Lung (tissue), 12 donors: ENCODE measurements around the gene QRSL1. TPM values are rescaled to one million over a fixed set of nuclear protein-coding genes. Genes with fewer than 3 reads are reported as not detected.

Source experiments
- ATAC-seq: fragments of 200-7000 bp; cut with Tn5 transposase; one replicate; pipeline ENCODE4 v1.9.1; 2020; ENCODE audit warnings: moderate number of reproducible peaks; ENCODE audit not compliant: insufficient read depth, low FRiP score
- DNase-seq, 3 donors: peaks; one replicate each; pipeline ENCODE4 v3.0.0-alpha.2; 2013 to 2017
- H3K27ac ChIP-seq, 2 donors: one replicate each; pipeline ENCODE4 v1.5.1; 2013; ENCODE audit warnings: mild to moderate bottlenecking in 2 of 2, moderate library complexity in 2 of 2, control low read depth in 1 of 2, inconsistent platforms in 1 of 2, low read depth in 1 of 2, low read length in 1 of 2
- H3K27me3 ChIP-seq, 3 donors: one replicate each; pipeline ENCODE4 v1.5.1; 2013; ENCODE audit warnings: low read length in 2 of 3; ENCODE audit not compliant: control insufficient read depth in 3 of 3, insufficient read depth in 3 of 3
- H3K36me3 ChIP-seq, 4 donors: one replicate each; pipeline ENCODE4 v1.5.1; 2013; ENCODE audit warnings: low read length in 4 of 4, mild to moderate bottlenecking in 1 of 4, moderate library complexity in 1 of 4; ENCODE audit not compliant: control insufficient read depth in 4 of 4, insufficient read depth in 4 of 4
- H3K4me1 ChIP-seq, 5 donors: one replicate each; pipeline ENCODE4 v1.5.1; 2013; ENCODE audit warnings: low read length in 5 of 5, mild to moderate bottlenecking in 2 of 5, moderate library complexity in 1 of 5; ENCODE audit not compliant: control insufficient read depth in 5 of 5, insufficient read depth in 5 of 5
- H3K4me3 ChIP-seq: one replicate; pipeline ENCODE4 v1.5.1; 2013; ENCODE audit warnings: mild to moderate bottlenecking, control low read depth, moderate library complexity
- H3K9ac ChIP-seq, 2 donors: one replicate each; pipeline ENCODE4 v1.5.1; 2013; ENCODE audit warnings: low read length in 2 of 2, control low read depth in 1 of 2; ENCODE audit not compliant: insufficient read depth in 1 of 2
- H3K9me3 ChIP-seq, 4 donors: one replicate each; pipeline ENCODE4 v1.5.1; 2013; ENCODE audit warnings: low read length in 3 of 4, mild to moderate bottlenecking in 1 of 4, moderate library complexity in 1 of 4; ENCODE audit not compliant: control insufficient read depth in 4 of 4, insufficient read depth in 3 of 4
- WGBS, 2 donors: extraction: QIAGEN DNeasy Blood & Tissue Kit; methylation state at CpG; one replicate each; pipeline ENCODE4 v1.1.7; 2013; 5-methylcytosine and 5-hydroxymethylcytosine counted together
- polyA plus RNA-seq, 2 donors: library from polyadenylated mRNA; stranded (reverse); fragments of 200-250 nt; gene quantifications; one replicate each; pipeline ENCODE4 v1.2.1, GENCODE V29; 2013
- total RNA-seq, 2 donors: library from RNA; depleted of rRNA in 1 of 2; stranded (reverse); fragments of >200 nt in 1 of 2; gene quantifications; one replicate each; pipeline ENCODE4 v1.2.1, GENCODE V29; 2014 to 2021
- TF ChIP-seq, protein P1 (sequence below): IDR thresholded peaks from 2 replicates; pipeline ENCODE4 v1.5.1; 2012; ENCODE audit warnings: mild to moderate bottlenecking; ENCODE audit errors: control extremely low read depth, extremely low read depth
- donor health status: control.
- donor health status: control.
- donor health status: Bipolar disorder and iron deficiency.
- donor health status: healthy.
- donor health status: DM: yes; HTN: yes; CAD: no.

Gene QRSL1
- total and polyA plus RNA-seq, 4 donors, result 5.3 to 14.6 (median 7.1) TPM

DNA sequence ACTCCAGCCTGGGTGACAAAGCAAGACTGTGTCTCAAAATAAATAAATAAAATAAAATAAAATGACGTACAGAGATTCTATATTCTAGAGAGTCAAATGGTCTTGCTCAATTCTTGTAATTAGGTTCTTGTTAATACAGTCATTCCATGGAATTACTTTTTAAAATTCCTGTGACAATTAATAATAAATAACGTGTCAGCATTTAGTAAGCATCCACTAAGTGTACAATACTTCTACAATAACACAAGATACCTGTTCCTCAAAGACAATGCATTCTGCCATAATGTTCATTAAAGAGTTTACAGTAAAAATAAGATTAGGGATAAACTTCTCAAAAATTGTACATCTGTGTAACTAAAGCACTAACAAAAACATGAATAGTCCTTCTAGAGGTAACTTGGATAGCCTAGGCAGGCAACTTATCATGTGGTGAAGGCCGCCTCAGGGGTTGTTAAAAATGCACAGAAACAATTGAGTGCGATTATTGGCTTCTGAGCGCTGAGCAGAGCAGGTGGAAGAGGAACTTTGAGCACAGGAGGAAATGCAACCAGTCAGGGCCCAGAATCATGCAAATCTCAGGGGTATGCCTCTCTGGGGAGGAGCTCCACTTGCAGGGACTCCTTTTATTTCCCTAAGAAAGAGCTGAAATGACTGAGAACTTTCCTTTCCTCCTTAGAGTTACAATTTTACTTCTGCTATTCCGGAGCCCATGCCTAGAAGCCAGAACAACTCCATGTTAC, 37.1 kb downstream of the QRSL1 start:
- no peak overlapping the region for H3K9ac ChIP-seq
- 73 to 83% methylated on average over 6 of the region's 6 CpGs for WGBS, 2 donors
- no peak overlapping the region for H3K4me3 ChIP-seq
- ATAC-seq, result no peak
- H3K9me3 ChIP-seq, result no peaks in the 10 kb centered on the region
- no peaks in the 10 kb centered on the region for H3K4me1 ChIP-seq
- DNase-seq, result no peak
- TF ChIP-seq, protein P1, sequence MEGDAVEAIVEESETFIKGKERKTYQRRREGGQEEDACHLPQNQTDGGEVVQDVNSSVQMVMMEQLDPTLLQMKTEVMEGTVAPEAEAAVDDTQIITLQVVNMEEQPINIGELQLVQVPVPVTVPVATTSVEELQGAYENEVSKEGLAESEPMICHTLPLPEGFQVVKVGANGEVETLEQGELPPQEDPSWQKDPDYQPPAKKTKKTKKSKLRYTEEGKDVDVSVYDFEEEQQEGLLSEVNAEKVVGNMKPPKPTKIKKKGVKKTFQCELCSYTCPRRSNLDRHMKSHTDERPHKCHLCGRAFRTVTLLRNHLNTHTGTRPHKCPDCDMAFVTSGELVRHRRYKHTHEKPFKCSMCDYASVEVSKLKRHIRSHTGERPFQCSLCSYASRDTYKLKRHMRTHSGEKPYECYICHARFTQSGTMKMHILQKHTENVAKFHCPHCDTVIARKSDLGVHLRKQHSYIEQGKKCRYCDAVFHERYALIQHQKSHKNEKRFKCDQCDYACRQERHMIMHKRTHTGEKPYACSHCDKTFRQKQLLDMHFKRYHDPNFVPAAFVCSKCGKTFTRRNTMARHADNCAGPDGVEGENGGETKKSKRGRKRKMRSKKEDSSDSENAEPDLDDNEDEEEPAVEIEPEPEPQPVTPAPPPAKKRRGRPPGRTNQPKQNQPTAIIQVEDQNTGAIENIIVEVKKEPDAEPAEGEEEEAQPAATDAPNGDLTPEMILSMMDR, result no peak
- peaks cover 1 to 22% (median 8%) of the 10 kb centered on the region in 4 donors for H3K36me3 ChIP-seq
- no peaks in the 10 kb centered on the region for H3K27me3 ChIP-seq
- H3K27ac ChIP-seq, result no peak overlapping the region

DNA sequence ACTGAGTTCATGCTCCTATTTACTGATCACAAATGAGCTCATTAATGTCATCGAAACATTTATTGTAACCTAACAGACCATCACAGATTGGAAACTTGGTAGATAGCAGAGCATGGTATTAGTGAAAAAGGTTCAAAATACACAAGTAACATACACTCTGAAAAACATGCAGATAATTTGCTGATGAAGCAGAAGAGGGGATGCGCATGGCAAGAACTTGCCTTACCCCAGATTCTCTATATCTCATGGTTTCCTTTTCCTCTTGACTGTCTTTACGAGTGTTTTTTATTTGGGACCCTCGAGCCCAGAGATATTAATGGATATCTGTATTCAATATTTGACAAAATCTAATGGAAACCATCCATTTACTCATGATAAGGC, 37.6 kb downstream of the QRSL1 start:
- H3K4me3 ChIP-seq, result no peak overlapping the region
- no peak overlapping the region for H3K27ac ChIP-seq
- ATAC-seq (no peak), DNase-seq (no peak)
- peaks cover 1 to 22% (median 7%) of the 10 kb centered on the region in 4 donors for H3K36me3 ChIP-seq
- H3K4me1 ChIP-seq, result no peaks in the 10 kb centered on the region
- 96 to 98% methylated on average over 4 of the region's 4 CpGs for WGBS, 2 donors
- H3K27me3 ChIP-seq, result no peaks in the 10 kb centered on the region
- TF ChIP-seq, protein P1, result no peak
- H3K9ac ChIP-seq, result no peak overlapping the region
- H3K9me3 ChIP-seq, result no peaks in the 10 kb centered on the region

DNA sequence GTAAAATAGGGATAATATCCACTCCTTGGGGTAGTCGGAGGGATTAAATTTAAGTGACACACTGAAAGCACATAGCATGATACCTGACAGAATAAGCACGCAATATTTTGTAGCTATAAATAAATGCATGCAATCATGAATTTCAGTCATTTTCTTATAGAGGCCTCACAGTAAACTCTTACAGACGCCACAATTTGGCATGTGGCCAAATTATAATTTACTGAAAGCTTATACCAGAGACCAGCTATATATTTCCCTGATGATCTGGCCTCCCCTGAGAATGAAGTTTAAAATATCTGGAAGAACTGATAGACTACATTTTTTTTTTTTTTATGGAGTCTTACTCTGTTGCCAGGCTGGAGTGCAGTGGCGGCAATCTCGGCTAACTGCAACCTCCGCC, 40.9 kb downstream of the QRSL1 start:
- TF ChIP-seq, protein P1, result no peak
- H3K9me3 ChIP-seq, result no peaks in the 10 kb centered on the region
- no peak for ATAC-seq
- no peak overlapping the region for H3K9ac ChIP-seq
- WGBS, 2 donors, result 92 to 93% methylated on average over 6 of the region's 6 CpGs
- no peaks in the 10 kb centered on the region for H3K4me1 ChIP-seq
- no peak overlapping the region for H3K27ac ChIP-seq
- H3K4me3 ChIP-seq, result no peak overlapping the region
- H3K27me3 ChIP-seq, result no peaks in the 10 kb centered on the region
- peaks cover 0 to 7% (median 1%) of the 10 kb centered on the region in 4 donors for H3K36me3 ChIP-seq
- DNase-seq, result peak in 2 of 3 donors; percentile 14 to 24
